H1 (cell line): ENCODE results near the gene ERC1. TPM values are rescaled to one million over a fixed set of nuclear protein-coding genes. Genes with fewer than 3 reads are reported as not detected.

Experiments
- BRCA1 ChIP-seq: IDR thresholded peaks from 2 replicates; pipeline ENCODE4 v1.6.1; 2012; ENCODE audit warnings: low read depth, low read length, improper control_type of control experiment
- EP300 ChIP-seq, 2 experiments: IDR thresholded peaks; 1 replicate in 1 of 2; 2 replicates in 1 of 2; pipeline ENCODE4 v1.6.1; 2011 to 2012; ENCODE audit warnings: low read depth in 2 of 2, low read length in 2 of 2, mild to moderate bottlenecking in 2 of 2, borderline replicate concordance in 1 of 2, inconsistent platforms in 1 of 2, moderate library complexity in 1 of 2
- EZH2 ChIP-seq: fragments of 200-600 bp; sonication (generic); IDR thresholded peaks from 2 replicates; pipeline ENCODE4 v1.7.1; 2012; ENCODE audit warnings: low read depth, mild to moderate bottlenecking, moderate library complexity, low read length, inconsistent platforms; ENCODE audit not compliant: severe bottlenecking
- JUN ChIP-seq: IDR thresholded peaks from 2 replicates; pipeline ENCODE4 v1.6.1; 2011; ENCODE audit warnings: low read depth, mild to moderate bottlenecking, improper control_type of control experiment, low read length
- KDM1A ChIP-seq: fragments of 200-600, 300-600 bp; sonication (generic); IDR thresholded peaks from 2 replicates; pipeline ENCODE4 v1.7.1; 2016; ENCODE audit warnings: mild to moderate bottlenecking, low read length, borderline replicate concordance
- KDM5A ChIP-seq: fragments of 200-600 bp; IDR thresholded peaks from 2 replicates; pipeline ENCODE4 v1.7.1; 2012; ENCODE audit warnings: mild to moderate bottlenecking, low read length, inconsistent platforms, mixed read lengths
- NRF1 ChIP-seq: IDR thresholded peaks from 2 replicates; pipeline ENCODE4 v1.6.1; 2011; ENCODE audit warnings: mild to moderate bottlenecking, low read depth, low read length, improper control_type of control experiment
- SAP30 ChIP-seq: fragments of 300-600 bp; sonication (generic); IDR thresholded peaks from 2 replicates; pipeline ENCODE4 v1.7.1; 2012; ENCODE audit warnings: low read length, moderate library complexity, mild to moderate bottlenecking, inconsistent platforms; ENCODE audit not compliant: insufficient read depth, insufficient replicate concordance
- polyA plus RNA-seq, 7 experiments: library from polyadenylated mRNA; depleted of rRNA in 3 of 7; stranded (reverse) in 5 of 7; unstranded in 2 of 7; fragments of >200 nt in 5 of 7; fragments of 200-250 nt in 2 of 7; gene quantifications; 1 replicate in 5 of 7; 2 replicates in 1 of 7; 4 replicates in 1 of 7; pipeline versions ENCODE4 v1.2.1 to v1.2.3, GENCODE V29; 2011 to 2013; ENCODE audit warnings: missing spikeins in 2 of 7, mixed read lengths in 2 of 7
- total RNA-seq: library from RNA; stranded (reverse); fragmentation: NEBNext Ultra II Directional; extraction: Animal tissue kit (Norgen Biotek cat#: 25700); gene quantifications from 2 replicates; pipeline ENCODE4 v1.2.1, GENCODE V29; 2021

The ERC1 gene
- total and polyA plus RNA-seq, 2 of the 8 experiments (the other 6 are each of a cell fraction or from before 2014, with no cell fraction given): 7.8 to 45.7 TPM

- no peak for TF ChIP-seq KDM1A
- TF ChIP-seq JUN: no peak
- TF ChIP-seq SAP30: no peak
- no peak for TF ChIP-seq EZH2
- TF ChIP-seq BRCA1: no peak
- no peak for TF ChIP-seq KDM5A
- TF ChIP-seq EP300 (IDR thresholded peaks at IDR 0.05; ENCODE audit: borderline replicate concordance in 1 of 2, low read depth in 2 of 2, low read length in 2 of 2): no peak
- TF ChIP-seq NRF1: no peak
Measured at GRCh38 chr12:1502379-1502720, 511.3 kb downstream of the ERC1 start (continued).
